Chondrocyte (in vitro differentiated cells): ENCODE measurements around the gene TSPAN18. TPM values are rescaled to one million over a fixed set of nuclear protein-coding genes. Genes with fewer than 3 reads are reported as not detected.

Experiments
- DNase-seq: peaks from one replicate; pipeline ENCODE4 v3.0.0; 2021; ENCODE audit warnings: mixed read lengths, low spot score
- H3K27ac Mint-ChIP-seq: one replicate; pipeline ENCODE4 v1.8.0; 2021; ENCODE audit warnings: mild to moderate bottlenecking, moderate library complexity, mixed read lengths; ENCODE audit not compliant: unreplicated experiment
- H3K27me3 Mint-ChIP-seq: 2 replicates; pipeline ENCODE4 v1.8.0; 2021; ENCODE audit warnings: low read depth, mixed read lengths
- H3K36me3 Mint-ChIP-seq: 2 replicates; pipeline ENCODE4 v1.8.0; 2021; ENCODE audit warnings: low read depth, mixed read lengths
- H3K4me1 Mint-ChIP-seq: 2 replicates; pipeline ENCODE4 v1.8.0; 2021; ENCODE audit warnings: low read depth, mild to moderate bottlenecking, mixed read lengths
- H3K4me3 Mint-ChIP-seq: one replicate; pipeline ENCODE4 v1.8.0; 2021; ENCODE audit warnings: mild to moderate bottlenecking, moderate library complexity, mixed read lengths; ENCODE audit not compliant: unreplicated experiment
- H3K9me3 Mint-ChIP-seq: 2 replicates; pipeline ENCODE4 v1.8.0; 2021; ENCODE audit warnings: low read depth, mixed read lengths
- total RNA-seq: library from RNA; stranded (reverse); gene quantifications from 3 replicates; pipeline ENCODE4 v1.2.1, GENCODE V29; 2021
- TF ChIP-seq, protein P1 (sequence below): fragments of 200-600 bp; sonication (generic); IDR thresholded peaks from 2 replicates; pipeline ENCODE4 v1.5.0; 2021; ENCODE audit warnings: antibody characterized with exemption, mild to moderate bottlenecking, moderate library complexity

Gene TSPAN18
- total RNA-seq, 1 donor from 2014 or later: 4.0 TPM

DNA sequence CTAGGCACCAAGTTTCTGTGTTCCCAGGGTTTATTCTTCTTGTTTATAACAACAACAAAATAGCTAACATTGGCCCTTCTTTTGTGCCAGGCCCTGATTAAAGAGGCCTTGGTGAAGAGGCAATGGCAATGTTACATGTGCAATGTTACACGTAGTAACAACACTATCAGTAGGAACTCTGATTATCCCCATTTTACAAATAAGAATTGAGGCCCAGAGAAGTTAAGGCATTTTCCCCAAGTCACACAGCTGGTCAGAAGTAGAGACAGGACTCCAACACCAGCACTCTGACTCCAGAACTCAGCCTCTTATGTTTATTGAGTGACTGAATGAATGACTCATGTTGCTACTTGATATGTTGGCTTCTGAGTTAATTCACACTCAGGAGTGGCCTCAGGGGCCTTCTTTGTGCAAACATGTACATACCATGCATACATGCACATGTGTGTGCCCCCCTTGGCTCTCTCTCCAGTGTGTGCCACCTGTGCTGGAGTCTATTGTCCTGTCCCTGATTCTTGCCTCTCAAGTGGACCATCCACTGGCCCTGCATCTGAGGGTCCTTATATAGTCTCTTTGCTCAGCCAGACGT lies 125.5 kb downstream of the TSPAN18 start:
- DNase-seq: no peak
- H3K4me3 Mint-ChIP-seq: no peak overlapping the region
- peaks cover 5% of the 10 kb centered on the region for H3K4me1 Mint-ChIP-seq
- TF ChIP-seq, protein P1, sequence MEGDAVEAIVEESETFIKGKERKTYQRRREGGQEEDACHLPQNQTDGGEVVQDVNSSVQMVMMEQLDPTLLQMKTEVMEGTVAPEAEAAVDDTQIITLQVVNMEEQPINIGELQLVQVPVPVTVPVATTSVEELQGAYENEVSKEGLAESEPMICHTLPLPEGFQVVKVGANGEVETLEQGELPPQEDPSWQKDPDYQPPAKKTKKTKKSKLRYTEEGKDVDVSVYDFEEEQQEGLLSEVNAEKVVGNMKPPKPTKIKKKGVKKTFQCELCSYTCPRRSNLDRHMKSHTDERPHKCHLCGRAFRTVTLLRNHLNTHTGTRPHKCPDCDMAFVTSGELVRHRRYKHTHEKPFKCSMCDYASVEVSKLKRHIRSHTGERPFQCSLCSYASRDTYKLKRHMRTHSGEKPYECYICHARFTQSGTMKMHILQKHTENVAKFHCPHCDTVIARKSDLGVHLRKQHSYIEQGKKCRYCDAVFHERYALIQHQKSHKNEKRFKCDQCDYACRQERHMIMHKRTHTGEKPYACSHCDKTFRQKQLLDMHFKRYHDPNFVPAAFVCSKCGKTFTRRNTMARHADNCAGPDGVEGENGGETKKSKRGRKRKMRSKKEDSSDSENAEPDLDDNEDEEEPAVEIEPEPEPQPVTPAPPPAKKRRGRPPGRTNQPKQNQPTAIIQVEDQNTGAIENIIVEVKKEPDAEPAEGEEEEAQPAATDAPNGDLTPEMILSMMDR: no peak
- H3K36me3 Mint-ChIP-seq: no peaks in the 10 kb centered on the region
- H3K27me3 Mint-ChIP-seq: peaks cover 16% of the 10 kb centered on the region
- no peak overlapping the region for H3K27ac Mint-ChIP-seq
- peaks cover 2% of the 10 kb centered on the region for H3K9me3 Mint-ChIP-seq

DNA sequence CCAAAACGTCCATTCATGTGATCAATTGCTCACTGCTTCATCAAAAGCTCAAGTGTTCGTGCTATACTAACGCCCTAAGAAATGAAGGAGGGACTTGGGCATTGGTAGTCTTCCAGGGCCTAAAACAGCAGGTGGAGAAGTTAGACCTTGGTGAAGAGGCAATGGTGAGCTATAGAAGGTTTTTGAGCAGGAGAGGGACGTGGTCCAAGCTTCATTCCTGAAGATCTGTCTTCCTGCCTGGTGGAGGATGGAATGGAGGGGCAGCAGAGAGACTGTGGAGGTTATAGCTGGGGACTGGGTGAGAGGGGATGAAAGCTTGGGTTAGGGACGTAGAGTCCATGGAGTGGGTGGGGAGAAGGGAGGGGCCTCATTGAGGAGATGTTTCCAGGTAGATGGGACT lies 126.2 kb downstream of the TSPAN18 start:
- Mint-ChIP-seq H3K9me3 (no peaks in the 10 kb centered on the region), H3K4me1 (peaks cover 5% of the 10 kb centered on the region), H3K27me3 (peaks cover 20% of the 10 kb centered on the region), H3K4me3 (no peak overlapping the region), H3K27ac (no peak overlapping the region), H3K36me3 (no peaks in the 10 kb centered on the region)
- DNase-seq: no peak
- TF ChIP-seq, protein P1: no peak

DNA sequence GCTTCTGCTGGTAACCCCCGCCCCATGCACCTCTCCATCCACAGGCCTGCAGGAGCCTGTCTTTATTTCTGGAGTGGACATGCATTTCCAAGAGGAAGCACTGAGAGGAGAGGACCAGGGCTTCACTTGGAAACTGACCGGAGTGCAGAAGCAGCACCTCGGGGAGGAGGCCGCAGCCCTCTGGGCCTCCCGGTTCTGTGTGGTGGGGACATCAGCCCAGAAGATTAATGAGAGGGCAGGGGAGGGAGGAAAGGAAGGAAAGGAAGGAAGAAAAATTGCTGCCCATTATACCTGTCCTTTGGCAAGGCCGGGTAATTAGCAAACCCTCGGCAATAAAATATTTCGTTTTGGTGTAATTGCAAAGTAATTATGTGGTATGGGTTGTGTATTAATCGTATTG lies 126.9 kb downstream of the TSPAN18 start:
- Mint-ChIP-seq H3K9me3 (no peaks in the 10 kb centered on the region), H3K4me1 (peaks cover 5% of the 10 kb centered on the region), H3K36me3 (no peaks in the 10 kb centered on the region), H3K27me3 (peaks cover 26% of the 10 kb centered on the region), H3K4me3 (no peak overlapping the region), H3K27ac (no peak overlapping the region)
- TF ChIP-seq, protein P1: no peak
- DNase-seq: no peak

DNA sequence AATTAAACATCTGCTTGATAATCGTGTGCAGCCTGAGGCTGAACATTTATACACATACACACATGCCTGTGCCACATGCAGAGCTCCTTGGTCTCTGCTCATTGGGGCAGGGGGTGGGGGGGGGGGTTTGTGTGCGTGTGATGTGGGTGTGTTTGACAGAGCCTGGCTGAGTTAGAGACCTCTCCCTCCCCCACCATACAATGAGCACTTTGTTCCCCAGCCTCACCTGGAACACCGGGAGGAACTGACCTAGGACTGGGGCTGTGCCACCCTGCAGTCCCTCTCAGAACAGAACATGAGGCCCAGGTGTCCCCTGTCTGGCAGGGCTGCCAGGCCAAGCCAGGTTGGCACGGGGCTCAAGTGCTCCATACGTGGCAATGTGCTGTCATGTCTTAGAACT lies 127.3 kb downstream of the TSPAN18 start:
- TF ChIP-seq, protein P1: no peak
- H3K27ac Mint-ChIP-seq: no peak overlapping the region
- no peaks in the 10 kb centered on the region for H3K9me3 Mint-ChIP-seq
- peaks cover 5% of the 10 kb centered on the region for H3K4me1 Mint-ChIP-seq
- H3K4me3 Mint-ChIP-seq: no peak overlapping the region
- no peak for DNase-seq
- peaks cover 22% of the 10 kb centered on the region for H3K27me3 Mint-ChIP-seq
- H3K36me3 Mint-ChIP-seq: no peaks in the 10 kb centered on the region

DNA sequence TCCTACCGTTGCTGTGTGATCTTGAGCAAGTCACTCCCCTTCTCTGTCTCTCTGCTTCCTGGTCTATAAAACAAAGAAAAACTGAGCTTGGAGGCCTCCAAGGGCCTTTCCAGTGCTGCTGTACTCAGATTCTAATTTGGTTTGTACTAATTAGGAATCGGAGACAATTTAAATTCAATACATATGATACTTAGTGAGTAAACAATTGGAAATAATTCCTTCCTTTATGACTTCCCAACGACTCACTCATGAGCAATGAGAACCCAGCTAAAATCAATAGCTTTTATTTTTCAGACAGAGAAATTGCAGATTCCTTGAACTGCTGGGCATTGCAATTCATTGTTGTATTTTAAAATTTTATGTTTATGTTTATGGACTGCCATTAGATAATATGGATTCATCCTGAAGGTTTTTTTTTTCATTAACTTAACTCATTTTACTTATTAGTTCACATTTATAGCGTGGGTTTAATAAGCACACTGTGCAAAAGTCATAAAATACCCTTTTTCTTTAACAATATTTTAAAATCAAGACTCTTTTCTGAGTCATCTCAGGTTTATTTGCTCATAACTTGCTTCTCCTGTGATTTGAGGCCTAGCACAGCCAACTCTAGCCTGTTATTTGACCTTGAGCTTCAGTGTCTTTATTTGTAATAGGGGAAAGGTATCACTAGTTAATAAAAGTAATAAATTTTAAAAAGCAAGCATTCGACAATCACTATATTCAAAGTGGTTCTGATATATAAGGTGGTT lies 128.2 kb downstream of the TSPAN18 start:
- peaks cover 27% of the 10 kb centered on the region for H3K27me3 Mint-ChIP-seq
- no peak overlapping the region for H3K4me3 Mint-ChIP-seq
- no peaks in the 10 kb centered on the region for H3K36me3 Mint-ChIP-seq
- TF ChIP-seq, protein P1: no peak
- H3K27ac Mint-ChIP-seq: no peak overlapping the region
- no peak for DNase-seq
- H3K4me1 Mint-ChIP-seq: peaks cover 5% of the 10 kb centered on the region
- no peaks in the 10 kb centered on the region for H3K9me3 Mint-ChIP-seq
